HG03039 (cell line): ENCODE results near the gene PALLD.
A peak's percentile ranks its signal among the peaks of the same experiment; 100 is the strongest.
"Not testable (repeated sequence)": the region's sequence is repeated elsewhere in the genome, so short reads cannot be mapped to it uniquely, and the experiment has no call there.

ENCODE experiments used
- ATAC-seq: cut with Tn5 transposase; IDR thresholded peaks from one replicate; pipeline ENCODE4 v1.9.1; 2021; ENCODE audit warnings: mild to moderate bottlenecking, moderate library complexity; ENCODE audit not compliant: unreplicated experiment

PALLD gene

DNA sequence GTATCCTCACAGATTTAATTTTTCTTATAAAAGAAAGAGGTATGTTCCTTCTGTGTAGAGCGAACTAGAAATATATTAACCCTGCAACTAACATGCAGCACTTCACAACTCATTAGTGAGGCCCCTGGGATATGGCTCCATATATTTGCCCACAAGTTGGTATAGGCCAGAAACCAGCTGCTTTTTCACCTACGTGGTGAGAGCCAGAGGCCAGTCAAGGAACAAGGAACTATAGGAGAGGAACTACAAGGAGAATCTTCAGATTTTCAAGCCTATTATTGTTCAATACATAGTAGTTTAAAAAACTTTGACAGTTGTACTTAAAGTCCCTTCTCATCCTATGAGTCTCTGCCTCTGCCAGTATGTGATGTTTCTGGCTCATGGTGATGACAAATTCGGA is 307.3 kb downstream of the PALLD start:
- ATAC-seq = no peak

DNA sequence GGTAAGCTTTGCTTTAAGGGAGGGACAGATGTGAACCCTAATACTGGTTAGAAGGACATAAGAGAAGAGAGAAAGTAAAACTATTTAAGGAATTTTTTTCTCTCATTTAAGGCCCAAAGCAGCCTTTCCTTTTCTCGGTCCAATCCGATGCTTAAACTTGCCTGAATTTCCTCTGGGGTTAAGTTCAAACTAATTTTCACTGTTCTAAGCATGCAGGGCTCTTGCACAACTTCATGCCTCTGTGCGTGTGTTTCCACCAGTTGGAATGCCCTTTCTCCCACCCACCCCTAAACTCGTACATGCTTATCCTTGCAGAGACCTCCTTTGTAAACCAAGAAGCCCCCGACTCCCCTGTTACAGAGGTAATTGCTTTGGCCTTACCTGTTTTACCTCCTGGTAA is 308.5 kb downstream of the PALLD start:
- no peak for ATAC-seq

DNA sequence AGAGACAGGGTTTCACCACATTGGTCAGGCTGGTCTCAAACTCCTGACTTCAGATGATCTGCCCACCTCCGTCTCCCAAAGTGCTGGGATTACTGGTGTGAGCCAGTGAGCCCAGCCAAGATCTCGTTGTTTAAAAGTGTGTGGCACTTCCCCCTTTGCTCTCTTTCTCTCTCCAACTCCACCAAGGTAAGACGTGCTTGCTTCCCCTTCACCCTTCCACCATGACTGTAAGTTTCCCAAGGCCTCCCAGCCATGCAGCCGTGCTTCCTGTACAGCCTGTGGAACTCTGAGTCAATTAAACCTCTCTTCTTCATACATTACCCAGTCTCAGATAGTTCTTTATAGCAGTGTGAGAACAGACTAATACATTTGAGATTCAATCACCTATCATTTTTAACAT is 309.4 kb downstream of the PALLD start:
- not testable (repeated sequence) for ATAC-seq

DNA sequence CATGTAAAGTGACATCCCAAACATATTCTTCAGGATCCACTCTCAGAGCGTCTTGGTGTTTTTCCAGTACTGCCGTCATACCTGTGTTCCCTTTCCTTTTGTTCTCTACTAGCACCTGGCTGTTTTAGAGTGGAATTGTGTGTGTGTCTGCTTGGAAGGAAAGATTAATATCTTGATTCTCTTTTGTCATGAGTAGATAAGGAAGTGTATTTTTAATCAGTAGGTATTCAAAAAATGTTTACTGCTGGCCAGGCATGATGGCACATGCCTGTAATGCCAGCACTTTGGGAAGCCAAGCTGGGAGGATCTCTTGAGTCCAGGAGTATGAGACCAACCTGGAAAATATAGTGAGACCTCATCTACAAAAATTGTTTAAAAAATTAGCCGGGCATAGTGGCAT is 314.4 kb downstream of the PALLD start:
- ATAC-seq = no peak

DNA sequence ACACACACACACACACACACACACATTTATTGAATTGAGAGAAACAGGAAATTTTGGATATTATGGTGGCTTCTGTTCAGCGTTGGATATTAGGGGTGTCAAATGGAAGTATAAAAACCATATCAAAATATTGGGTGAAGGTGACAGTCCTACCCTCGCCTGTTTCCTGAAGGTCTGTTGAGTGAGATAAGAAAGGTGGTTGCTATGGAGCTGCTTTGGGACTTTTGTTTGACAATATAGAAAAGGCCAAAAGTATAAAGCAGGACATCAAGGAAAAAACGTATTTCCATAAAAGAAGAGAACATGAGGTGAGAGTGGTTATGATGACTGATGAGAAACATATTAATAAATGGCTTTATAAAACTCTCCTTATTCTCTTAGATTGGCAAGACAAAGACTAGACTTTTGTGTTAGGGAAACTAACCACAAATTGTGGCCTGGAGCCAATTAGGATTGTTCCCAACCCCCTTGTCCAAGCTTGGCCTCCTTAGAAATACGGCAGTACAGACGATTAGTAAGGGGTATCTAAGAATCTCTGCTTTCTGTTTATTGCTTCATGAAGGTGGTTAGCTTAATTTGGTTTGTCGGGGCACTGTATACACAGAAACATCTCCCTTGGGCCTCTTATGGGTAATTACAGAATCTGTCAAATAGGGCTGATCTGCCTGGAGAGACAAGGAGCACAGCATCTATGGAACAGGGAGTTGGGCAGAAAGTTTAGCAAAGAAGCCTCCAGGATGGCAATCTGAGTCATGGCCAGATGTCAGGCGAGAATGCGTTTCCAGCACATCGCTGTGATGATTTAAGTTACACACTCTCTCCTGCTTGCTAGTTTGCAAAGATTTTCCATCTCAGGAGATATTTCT is 315.2 kb downstream of the PALLD start:
- ATAC-seq = no peak

DNA sequence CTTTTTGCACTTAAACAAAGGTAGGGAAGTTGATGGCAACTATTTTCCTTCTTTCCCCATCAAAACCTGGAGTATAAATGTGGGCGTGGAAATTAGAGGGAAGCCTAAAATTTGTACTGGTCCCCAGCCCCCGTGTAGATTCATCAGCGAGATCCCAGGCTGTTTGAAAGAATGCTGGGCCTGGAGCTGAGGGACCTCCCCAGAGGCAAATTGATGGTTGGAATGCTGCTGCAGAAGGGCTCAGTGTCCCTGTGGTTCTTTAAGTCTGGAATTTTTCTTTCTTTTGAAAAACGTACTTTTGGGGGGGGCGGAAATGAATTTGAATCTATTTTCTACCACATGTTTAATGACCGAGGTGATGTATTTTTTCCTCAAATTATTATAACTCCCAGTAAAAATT is 316.0 kb downstream of the PALLD start:
- no peak for ATAC-seq

DNA sequence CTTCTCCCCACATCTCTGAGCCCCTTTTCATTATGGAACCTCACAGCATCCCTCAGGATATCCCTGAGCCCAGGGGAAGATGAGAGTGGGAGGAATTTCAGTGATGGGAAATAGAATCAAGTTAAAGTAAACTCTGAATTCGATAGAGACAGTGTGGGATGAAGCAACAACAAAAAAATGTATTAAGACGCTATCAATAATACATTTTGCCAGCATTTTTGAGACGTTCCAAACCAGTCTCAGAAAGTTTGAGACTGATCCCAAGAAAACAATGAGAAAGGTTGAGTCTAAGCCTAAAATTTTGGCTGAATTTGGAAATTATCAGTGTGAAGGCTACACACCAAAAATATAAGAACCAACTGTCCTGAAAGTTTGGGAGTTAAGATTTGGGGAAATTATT is 317.0 kb downstream of the PALLD start:
- ATAC-seq = no peak

DNA sequence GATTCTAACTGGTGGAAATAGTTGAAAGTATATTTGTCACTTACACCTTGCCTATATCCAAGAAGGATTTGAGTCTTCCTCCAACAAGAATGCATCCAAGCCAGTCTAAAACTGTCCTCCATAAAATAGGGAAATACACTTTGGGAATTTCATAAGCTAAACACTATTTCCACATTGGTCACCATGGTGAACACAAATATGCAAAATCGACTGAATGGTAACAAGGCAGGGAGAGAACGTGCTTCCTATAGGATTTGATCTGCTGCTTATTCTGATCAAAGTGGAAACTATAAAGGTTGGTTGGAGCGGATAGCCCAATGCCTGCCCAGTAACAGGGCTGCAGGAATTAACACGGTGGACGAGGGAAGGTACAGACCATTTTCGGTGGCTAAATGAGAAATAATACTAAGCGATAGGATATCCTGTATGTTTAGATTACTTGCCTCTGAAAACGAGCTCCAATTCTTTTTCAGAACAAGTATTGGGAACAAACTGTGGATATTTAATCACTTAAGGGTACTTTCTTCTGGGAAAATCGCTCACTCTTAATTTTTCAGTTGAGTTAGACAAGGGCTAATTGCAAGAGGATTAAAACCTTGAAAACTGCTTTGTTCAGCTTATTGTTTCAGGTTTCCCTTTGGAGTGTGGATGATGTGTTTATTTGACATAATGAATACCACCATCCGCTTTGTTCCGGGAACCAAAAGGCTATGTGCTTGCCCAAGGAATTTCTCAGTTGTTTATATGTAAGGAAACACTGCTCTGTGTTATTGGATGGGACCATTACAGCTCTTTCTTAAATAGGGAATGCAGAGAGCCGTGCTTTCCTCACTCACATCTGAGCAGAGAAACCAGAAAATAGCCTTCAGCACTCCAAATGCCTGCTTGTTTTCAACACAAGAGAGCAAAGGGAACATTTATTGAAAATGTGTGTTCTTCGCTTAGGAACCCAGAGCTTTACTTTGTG is 318.8 kb downstream of the PALLD start:
- ATAC-seq = no peak

DNA sequence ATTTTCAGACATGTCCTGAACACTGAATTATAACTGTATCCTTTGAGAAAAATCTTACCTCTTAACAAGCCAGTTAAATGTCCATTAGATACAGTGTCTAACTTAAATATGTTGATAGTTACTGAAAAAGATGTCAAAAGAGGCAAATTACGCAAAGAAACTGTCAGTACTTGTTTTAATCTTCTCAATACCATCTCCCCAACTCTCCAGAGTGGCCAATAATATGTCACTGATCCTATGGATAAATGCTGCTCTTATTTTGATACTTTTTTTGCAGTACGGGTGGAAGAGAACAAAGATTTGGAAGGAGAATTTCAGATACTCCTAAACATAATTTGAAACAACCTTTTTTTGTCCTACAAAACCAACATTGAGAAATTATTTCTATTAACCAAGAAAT is 320.5 kb downstream of the PALLD start:
- ATAC-seq = no peak

DNA sequence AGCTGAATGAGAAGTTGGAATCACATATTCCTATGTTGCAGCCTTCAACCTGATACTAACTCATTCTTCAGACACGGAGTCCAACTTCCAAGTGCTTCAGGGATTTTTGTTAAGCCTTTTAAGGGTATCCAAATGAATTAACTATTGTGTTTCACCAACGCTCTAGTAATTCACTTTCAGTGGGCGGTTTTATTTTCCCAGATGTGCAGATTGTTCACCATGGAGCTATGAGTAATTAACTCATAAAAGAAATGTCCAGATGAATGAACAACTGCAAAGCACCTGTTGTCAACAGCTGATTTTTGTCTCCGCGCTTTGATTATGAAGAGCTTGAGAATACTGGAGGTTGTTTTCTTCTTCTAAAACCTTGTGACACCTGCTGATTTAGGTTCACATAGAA is 325.6 kb downstream of the PALLD start:
- no peak for ATAC-seq

DNA sequence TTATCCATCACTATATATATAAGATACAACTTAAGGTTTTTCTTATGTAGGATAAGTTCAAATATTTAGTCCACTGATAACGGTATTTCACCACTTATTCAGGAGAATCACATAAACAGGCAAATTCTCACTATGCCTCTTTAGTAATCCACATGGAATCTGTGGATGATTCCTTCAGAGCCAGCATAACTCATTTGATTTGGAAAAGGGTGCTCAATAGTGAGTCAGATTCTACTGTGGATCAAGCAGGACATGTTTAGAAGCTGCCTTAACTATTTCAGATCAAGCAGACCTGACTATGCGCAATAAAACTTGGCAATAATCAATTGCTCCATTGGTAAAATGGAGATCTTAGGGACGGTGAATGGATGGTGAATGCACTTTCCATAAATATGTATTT is 329.1 kb downstream of the PALLD start:
- no peak for ATAC-seq

DNA sequence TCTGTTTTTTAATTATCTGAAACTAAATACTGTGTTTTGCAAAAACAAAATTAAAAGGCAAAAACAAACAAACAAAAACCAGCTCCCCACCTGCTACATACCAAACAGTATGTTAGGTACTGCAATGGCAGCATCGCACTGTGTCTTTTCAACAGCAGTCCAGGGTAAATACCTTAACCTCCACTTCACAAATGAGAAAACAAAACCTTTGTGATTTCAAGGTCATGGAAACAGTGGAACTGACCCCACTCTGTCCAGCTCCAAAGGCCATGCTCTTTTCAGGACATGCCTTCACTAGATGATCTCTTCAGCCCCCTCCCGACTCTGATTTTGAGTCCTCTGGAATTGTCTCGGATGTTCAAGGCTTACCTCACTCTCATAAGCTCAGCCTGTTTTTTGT is 329.8 kb downstream of the PALLD start:
- no peak for ATAC-seq

DNA sequence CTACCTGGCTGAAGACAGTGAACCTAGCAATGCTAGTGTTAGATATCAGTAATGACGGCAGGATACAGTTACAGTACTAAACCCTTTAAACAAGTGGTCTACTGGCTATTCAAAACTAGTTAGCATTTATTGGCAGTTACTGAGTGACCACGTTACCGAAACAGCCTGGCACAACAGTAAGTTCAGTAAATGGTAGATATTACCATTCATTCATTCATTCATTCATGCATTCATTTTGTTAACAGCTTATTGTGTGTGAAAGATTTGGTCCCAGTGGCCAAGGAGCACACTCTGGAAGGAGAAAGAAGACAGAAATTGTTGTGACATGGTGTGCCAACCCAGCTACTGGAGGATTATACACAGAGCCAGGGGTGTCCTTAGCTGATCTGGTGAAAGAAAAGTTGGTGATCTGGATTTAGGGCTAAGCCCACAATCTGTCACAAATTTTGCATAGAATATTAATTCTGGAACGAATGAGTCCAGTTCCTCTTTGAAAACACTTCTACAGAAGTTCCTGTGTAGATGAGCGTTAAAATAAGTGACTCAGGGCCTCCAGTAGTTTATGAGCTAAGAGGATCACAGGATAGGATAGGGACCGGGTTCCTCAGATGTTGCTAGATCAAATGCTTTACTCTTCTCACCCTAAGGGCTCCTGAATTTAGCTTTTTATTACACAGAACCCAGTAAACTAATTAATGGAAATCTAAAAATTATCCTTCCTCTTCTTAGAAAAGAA is 334.1 kb downstream of the PALLD start:
- ATAC-seq = no peak

DNA sequence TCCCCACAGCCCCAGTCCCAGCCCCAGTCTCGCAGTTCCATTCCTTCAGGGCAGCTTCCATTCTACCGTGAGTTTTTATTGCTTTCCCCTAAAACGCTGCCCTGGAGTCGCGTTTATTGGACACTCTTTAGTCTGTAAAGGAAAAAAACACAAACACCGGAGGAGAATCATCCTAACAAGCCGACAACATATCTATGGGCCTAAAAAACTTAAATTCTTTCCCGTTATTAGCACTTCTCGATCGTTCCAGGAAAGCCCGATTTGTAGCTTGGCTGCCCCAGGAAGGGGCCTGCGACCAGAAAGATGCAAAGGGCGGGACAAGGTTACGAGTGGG is 334.7 kb downstream of the PALLD start:
- ATAC-seq = no peak

DNA sequence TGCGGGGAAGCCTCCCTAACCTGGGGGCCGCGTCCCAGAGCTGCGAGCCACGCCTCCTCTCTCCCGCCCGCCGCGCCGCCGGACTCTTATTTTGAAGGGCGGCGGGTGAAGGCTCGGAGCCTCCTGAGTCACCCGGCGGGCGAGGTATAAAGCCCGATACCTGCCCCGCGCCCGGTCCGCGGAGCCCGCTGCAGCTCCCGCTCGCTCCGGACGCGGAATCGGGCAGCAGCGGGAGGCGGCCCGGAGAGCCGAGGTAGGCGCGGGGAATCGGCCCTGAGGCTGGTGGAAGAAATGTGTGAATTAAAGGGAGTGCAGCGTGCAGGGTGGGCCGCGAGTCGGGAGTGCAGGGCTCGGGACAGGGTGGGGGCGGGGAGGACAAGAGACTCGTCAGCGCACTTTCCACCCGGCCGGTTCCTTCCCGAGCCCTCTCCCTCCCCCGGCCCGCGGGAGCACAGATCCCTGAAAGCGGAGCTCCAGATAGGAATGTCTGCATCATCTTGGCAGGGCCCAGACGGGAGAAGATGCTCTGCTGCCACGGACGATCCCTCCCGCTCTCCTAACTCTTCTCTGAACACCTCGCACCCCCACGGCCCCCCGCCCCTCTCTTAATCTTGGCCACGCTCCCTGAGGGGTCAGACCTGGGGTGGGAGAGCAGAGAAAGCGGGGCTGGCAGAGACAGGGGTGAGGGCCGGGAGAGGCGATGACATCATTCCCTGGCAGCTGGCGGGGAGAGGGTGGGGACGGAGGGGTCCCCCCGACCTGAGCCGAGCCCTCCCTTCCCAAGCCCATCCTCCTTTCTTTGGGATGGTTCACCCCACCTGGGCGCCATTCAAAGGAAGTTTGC is 335.3 kb downstream of the PALLD start:
- ATAC-seq = peak; percentile 91

DNA sequence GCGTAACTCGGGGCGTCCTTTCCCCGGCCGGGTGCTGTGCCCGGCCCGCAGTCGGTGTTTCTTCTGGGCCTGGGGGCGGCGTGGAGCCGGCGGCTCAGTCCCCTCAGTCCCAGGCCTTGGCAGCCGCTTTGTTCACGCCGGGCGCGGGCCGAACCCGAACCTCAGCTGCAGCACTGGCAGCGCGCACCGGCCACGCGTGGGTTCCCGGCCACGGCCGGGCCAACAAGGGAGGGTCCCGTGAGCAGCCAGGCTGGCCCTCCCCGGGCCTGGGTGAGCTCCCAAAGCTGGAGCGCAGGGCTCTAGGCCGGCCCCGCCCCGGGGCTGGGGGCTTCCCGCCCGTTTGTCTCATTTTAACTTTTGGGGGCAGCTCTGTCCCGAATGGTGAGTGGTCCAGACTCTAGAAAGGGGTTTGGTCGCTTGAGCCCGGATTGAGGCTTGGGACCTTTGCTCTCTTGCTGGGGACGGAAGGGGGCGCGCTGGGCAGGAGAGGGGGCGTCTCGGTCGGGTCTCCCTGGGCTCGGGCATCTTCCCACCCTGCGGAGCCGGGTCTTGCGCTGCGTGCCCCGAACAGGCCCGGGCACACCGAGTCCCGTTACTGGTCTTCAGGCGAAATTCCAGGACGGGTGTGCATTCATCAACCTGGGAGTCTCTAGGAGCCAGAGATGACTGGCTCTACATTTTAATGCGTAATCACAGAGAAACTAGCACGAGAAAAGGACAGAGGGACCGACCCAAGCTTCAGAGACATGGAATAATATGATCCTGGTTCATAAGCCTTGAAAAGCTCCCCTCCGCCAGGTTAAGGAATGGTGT is 336.1 kb downstream of the PALLD start:
- ATAC-seq = no peak

DNA sequence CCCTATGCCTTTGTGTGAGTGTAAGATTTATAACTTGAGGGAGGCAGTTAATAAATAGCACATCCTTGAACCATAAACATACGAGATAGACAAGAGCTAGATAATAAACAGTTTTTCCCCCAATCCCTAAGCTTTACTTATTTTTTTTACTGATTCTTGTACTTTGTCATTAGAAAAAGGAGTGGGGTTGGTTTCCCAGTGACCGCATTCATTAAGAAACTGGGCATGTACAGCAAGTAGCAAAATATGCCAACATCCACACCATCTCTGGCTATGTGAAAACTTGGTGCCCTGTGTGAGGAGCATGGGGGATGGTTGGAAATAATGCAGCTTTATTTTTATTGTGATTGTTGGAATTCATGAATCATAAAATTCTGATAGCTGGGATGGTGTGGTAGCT is 337.0 kb downstream of the PALLD start:
- no peak for ATAC-seq

DNA sequence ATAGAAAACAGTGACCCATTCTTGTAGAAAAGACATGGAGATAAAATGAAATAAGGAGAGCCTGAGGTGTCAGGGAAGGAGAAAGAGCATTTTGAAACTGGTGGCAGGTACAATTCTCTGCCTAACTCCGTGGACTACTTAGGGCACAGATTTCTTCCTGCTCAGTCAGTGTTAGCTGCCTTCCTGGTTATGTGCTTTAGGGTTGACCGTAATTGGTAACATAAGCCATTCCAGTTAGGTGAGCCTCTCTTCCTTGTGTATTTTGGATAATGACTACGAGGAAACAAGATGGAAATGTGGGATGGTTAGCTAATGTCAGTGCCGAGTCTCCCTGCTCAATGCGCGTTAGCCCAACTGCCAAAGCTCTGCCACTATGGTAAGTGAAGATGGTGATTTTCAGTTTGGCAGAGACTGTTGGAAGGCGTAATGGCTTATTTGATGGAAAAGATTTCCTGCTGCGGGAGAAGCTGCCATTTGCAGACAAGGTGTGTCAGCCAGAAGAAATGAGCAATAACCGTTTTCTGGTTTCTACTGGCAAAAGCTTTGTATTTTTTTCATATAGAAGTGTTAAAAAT is 339.1 kb downstream of the PALLD start:
- no peak for ATAC-seq

DNA sequence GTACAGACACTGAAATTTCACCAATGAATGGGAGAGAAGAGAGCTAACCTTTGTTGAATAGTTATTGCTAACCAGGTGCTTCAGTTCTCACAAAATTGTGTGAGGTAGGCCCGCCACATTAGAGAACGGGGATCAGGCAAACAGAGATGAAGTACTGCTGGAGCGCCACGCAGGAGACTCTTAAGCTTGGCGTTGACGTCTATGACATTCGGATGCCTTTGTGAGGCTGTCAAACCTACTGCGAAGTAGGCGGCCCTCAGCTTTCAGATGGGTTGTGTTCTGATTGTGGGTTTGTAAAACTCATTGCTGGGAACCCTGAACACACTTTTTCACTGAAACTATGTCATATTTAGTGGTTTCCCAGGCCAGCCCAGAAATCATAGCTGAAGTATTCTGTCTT is 339.6 kb downstream of the PALLD start:
- ATAC-seq = no peak
